Loucy (cell line): Measurements from ENCODE around the gene MRPL19.

ENCODE experiments used
- H2AFZ ChIP-seq: fragments of 200-600 bp; sonication (generic); 2 replicates; pipeline ENCODE4 v1.6.0; 2016; ENCODE audit warnings: antibody characterized with exemption, mild to moderate bottlenecking, low read length, moderate library complexity
- H3F3A ChIP-seq: fragments of 200-600 bp; 2 replicates; pipeline ENCODE4 v1.6.0; 2016; ENCODE audit warnings: antibody characterized with exemption, low read depth, mild to moderate bottlenecking
- H3K27me3 ChIP-seq: fragments of 200-600 bp; sonication (generic); 2 replicates; pipeline ENCODE4 v1.6.1; 2014; ENCODE audit warnings: low read length, mild to moderate bottlenecking; ENCODE audit not compliant: insufficient read depth, poor library complexity, severe bottlenecking
- H3K36me3 ChIP-seq: fragments of 200-600 bp; sonication (generic); 2 replicates; pipeline ENCODE4 v1.6.1; 2016; ENCODE audit warnings: low read length; ENCODE audit not compliant: insufficient read depth
- H3K4me1 ChIP-seq: fragments of 200-600 bp; sonication (generic); 2 replicates; pipeline ENCODE4 v1.5.1; 2014; ENCODE audit warnings: low read length, mild to moderate bottlenecking; ENCODE audit not compliant: insufficient read depth, poor library complexity, severe bottlenecking
- H3K4me2 ChIP-seq: fragments of 200-600 bp; sonication (generic); 2 replicates; pipeline ENCODE4 v1.6.0; 2014; ENCODE audit warnings: antibody characterized with exemption, low read length, low read depth, mild to moderate bottlenecking; ENCODE audit not compliant: poor library complexity, severe bottlenecking
- H3K4me3 ChIP-seq: fragments of 200-600 bp; sonication (generic); 2 replicates; pipeline ENCODE4 v1.5.1; 2014; ENCODE audit warnings: low read length, mild to moderate bottlenecking, mixed read lengths; ENCODE audit not compliant: poor library complexity, severe bottlenecking
- H3K79me2 ChIP-seq: fragments of 200-600 bp; sonication (generic); 2 replicates; pipeline ENCODE4 v1.6.1; 2014; ENCODE audit warnings: low read length; ENCODE audit not compliant: insufficient read depth
- H3K9ac ChIP-seq: fragments of 200-600 bp; sonication (generic); 2 replicates; pipeline ENCODE4 v1.6.0; 2014; ENCODE audit warnings: mild to moderate bottlenecking, low read depth, low read length, moderate library complexity; ENCODE audit not compliant: poor library complexity, severe bottlenecking
- H3K9me2 ChIP-seq: fragments of 200-600 bp; sonication (generic); replicated peaks from 2 replicates; pipeline ENCODE4 v1.6.1; 2016; ENCODE audit warnings: low read depth, low read length, mixed read lengths
- H3K9me3 ChIP-seq: fragments of 200-600 bp; sonication (generic); 2 replicates; pipeline ENCODE4 v1.6.1; 2014; ENCODE audit warnings: mild to moderate bottlenecking, antibody characterized with exemption, low read length, low read depth; ENCODE audit not compliant: insufficient read depth
- H4K20me1 ChIP-seq: fragments of 200-600 bp; sonication (generic); 2 replicates; pipeline ENCODE4 v1.6.0; 2014; ENCODE audit warnings: antibody characterized with exemption, low read length, mild to moderate bottlenecking; ENCODE audit not compliant: insufficient read depth, poor library complexity, severe bottlenecking
- EZH2phosphoT487 ChIP-seq: fragments of 200-600 bp; IDR thresholded peaks from 2 replicates; pipeline ENCODE4 v1.6.1; 2018; ENCODE audit warnings: antibody characterized with exemption, mild to moderate bottlenecking, moderate library complexity, borderline replicate concordance
- TF ChIP-seq, protein P1 (sequence below): fragments of 200-600 bp; sonication (generic); conservative IDR thresholded peaks from 2 replicates; pipeline ENCODE4 v1.5.1; 2014; ENCODE audit warnings: mild to moderate bottlenecking, antibody characterized with exemption, low read length

Gene MRPL19

DNA sequence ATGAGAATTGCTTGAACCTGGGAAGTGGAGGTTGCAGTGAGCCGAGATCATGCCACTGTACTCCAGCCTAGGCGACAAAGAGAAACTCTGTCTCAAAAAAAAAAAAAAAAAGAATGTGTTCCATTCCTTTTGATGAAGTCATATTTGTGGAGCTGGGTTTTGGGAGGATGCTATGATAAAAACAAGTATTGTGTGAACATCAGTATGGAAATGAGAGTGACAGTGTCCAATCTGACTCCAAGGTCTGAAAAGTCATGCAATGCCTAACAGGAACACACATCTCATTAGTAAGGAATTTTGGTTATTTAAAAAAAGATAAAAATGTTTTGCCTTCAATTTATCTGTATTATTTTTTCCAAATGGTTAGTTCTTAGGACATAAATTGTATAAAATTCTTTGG, 52.3 kb downstream of the MRPL19 start:
- H3K36me3 ChIP-seq = peaks cover 10% of the 10 kb centered on the region; the same call in 1 of the 2 replicates
- no peak overlapping the region for H3K9ac ChIP-seq
- no peaks in the 10 kb centered on the region for H3F3A ChIP-seq
- H3K4me2 ChIP-seq = no peak overlapping the region
- H3K9me2 ChIP-seq = no peaks in the 10 kb centered on the region
- TF ChIP-seq, protein P1, sequence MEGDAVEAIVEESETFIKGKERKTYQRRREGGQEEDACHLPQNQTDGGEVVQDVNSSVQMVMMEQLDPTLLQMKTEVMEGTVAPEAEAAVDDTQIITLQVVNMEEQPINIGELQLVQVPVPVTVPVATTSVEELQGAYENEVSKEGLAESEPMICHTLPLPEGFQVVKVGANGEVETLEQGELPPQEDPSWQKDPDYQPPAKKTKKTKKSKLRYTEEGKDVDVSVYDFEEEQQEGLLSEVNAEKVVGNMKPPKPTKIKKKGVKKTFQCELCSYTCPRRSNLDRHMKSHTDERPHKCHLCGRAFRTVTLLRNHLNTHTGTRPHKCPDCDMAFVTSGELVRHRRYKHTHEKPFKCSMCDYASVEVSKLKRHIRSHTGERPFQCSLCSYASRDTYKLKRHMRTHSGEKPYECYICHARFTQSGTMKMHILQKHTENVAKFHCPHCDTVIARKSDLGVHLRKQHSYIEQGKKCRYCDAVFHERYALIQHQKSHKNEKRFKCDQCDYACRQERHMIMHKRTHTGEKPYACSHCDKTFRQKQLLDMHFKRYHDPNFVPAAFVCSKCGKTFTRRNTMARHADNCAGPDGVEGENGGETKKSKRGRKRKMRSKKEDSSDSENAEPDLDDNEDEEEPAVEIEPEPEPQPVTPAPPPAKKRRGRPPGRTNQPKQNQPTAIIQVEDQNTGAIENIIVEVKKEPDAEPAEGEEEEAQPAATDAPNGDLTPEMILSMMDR = no peak
- TF ChIP-seq EZH2phosphoT487 = no peak
- H3K79me2 ChIP-seq = no peaks in the 10 kb centered on the region
- no peaks in the 10 kb centered on the region for H3K27me3 ChIP-seq
- H4K20me1 ChIP-seq = no peaks in the 10 kb centered on the region
- H2AFZ ChIP-seq = no peak overlapping the region
- H3K9me3 ChIP-seq = no peaks in the 10 kb centered on the region
- H3K4me1 ChIP-seq = no peaks in the 10 kb centered on the region
- no peak overlapping the region for H3K4me3 ChIP-seq

DNA sequence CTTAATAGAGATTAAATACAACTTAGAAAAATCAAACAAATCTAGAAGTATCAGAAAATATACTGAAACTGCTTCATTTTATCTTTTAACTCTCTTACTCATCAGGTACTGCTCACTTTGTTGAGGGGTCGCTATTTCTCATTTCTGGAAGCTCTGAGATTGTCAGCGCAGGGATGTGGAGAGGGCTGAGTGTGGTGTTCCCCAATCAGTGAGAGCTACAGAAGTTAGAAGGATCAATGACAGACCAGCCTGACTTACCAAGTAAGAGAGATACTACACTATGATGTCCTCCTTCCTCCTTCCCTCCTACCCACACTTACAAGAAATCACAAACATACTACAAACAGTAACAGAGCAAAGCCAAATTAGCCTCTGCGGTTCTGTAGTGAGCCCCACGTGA, 56.0 kb downstream of the MRPL19 start:
- no peaks in the 10 kb centered on the region for H3K9me2 ChIP-seq
- H2AFZ ChIP-seq = no peak overlapping the region
- H3K79me2 ChIP-seq = no peaks in the 10 kb centered on the region
- H3K4me2 ChIP-seq = no peak overlapping the region
- H3F3A ChIP-seq = no peaks in the 10 kb centered on the region
- H3K36me3 ChIP-seq = peaks cover 5% of the 10 kb centered on the region; the same call in 1 of the 2 replicates
- H3K9me3 ChIP-seq = no peaks in the 10 kb centered on the region
- H3K9ac ChIP-seq = no peak overlapping the region
- no peaks in the 10 kb centered on the region for H4K20me1 ChIP-seq
- no peak overlapping the region for H3K4me3 ChIP-seq
- H3K4me1 ChIP-seq = no peaks in the 10 kb centered on the region
- no peaks in the 10 kb centered on the region for H3K27me3 ChIP-seq
- no peak for TF ChIP-seq EZH2phosphoT487
- TF ChIP-seq, protein P1 = no peak

DNA sequence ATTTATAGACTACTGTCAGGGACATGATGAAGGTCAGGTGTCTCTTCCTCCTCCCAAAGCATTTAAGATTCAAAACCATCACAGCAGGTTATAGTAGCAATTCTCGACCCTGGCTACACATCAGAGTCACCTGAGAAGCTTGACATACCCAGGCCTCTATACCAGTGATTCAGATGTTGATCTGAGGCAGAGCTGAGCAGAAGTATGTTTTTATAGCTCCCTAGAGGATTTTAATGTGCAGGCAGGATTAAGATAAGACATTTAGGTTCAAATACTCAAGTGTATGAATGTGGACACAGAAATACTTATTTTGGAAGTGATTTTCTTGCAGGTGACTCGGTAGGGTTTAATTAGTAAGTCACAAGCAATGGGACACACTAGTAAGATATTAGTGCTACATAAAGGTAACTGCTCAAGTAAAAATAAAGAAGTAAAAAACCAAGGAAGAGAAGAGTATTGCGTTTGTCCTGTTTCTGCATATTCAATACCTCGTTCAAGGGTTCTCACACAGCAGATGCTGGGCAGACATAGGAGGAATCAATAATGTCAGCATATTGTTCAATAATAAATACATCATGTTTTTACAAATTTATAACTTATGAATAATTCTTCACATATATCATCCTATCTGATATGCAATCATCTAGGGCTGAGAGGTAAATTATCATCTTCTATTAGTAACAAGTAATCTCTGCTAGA, 57.2 kb downstream of the MRPL19 start:
- H4K20me1 ChIP-seq = no peaks in the 10 kb centered on the region
- TF ChIP-seq, protein P1 = no peak
- TF ChIP-seq EZH2phosphoT487 = no peak
- no peaks in the 10 kb centered on the region for H3K9me3 ChIP-seq
- H3K9ac ChIP-seq = no peak overlapping the region
- no peak overlapping the region for H3K4me2 ChIP-seq
- no peaks in the 10 kb centered on the region for H3K9me2 ChIP-seq
- H3K79me2 ChIP-seq = peaks cover 2% of the 10 kb centered on the region; the same call in 1 of the 2 replicates
- peaks cover 1% of the 10 kb centered on the region for H3K4me1 ChIP-seq
- no peak overlapping the region for H3K4me3 ChIP-seq
- H3K36me3 ChIP-seq = no peaks in the 10 kb centered on the region
- no peaks in the 10 kb centered on the region for H3F3A ChIP-seq
- no peak overlapping the region for H2AFZ ChIP-seq
- H3K27me3 ChIP-seq = no peaks in the 10 kb centered on the region
